CD4-positive, alpha-beta T cell (primary cell): ENCODE measurements around the gene HMGB1. TPM values are rescaled to one million over a fixed set of nuclear protein-coding genes. Genes with fewer than 3 reads are reported as not detected.

Experiments
- ATAC-seq: fragments of 200-7000 bp; cut with Tn5 transposase; one replicate; pipeline ENCODE4 v1.10.0; 2022; ENCODE audit warnings: mild to moderate bottlenecking; ENCODE audit not compliant: poor library complexity
- CTCF ChIA-PET: fragments of 350-600 bp; sonication (Branson Sonifier 250); formaldehyde crosslinking; loops from one replicate; lab custom pipeline; 2021; ENCODE audit warnings: antibody characterized with exemption, inconsistent platforms; lab: Charles Lee
- POLR2A ChIA-PET: fragments of 350-600 bp; sonication (Branson Sonifier 250); formaldehyde crosslinking; loops from one replicate; lab custom pipeline; 2021; ENCODE audit warnings: antibody characterized with exemption, inconsistent platforms; lab: Charles Lee
- DNase-seq, 14 experiments: peaks; one replicate each; pipeline ENCODE4 v3.0.0-alpha.2; 2013 to 2020; ENCODE audit warnings: mixed read lengths in 2 of 14
- H3K27ac ChIP-seq, 2 donors: one replicate each; pipeline versions ENCODE4 v1.5.1 to v1.7.0; 2013; ENCODE audit warnings: low read length in 2 of 2, low read depth in 1 of 2, mild to moderate bottlenecking in 1 of 2
- H3K27me3 ChIP-seq, 2 experiments: 1 replicate in 1 of 2; 2 replicates in 1 of 2; pipeline versions ENCODE4 v1.6.1 to v1.7.0; 2013; ENCODE audit warnings: low read length in 2 of 2, control low read depth in 1 of 2, mild to moderate bottlenecking in 1 of 2, moderate library complexity in 1 of 2; ENCODE audit not compliant: insufficient read depth in 2 of 2, control insufficient read depth in 1 of 2
- H3K36me3 ChIP-seq: one replicate; pipeline ENCODE4 v1.6.1; 2013; ENCODE audit warnings: low read length, control low read depth; ENCODE audit not compliant: insufficient read depth
- H3K4me1 ChIP-seq: one replicate; pipeline ENCODE4 v1.6.1; 2013; ENCODE audit warnings: low read length, control low read depth; ENCODE audit not compliant: insufficient read depth
- H3K4me3 ChIP-seq: one replicate; pipeline ENCODE4 v1.5.1; 2013; ENCODE audit warnings: mild to moderate bottlenecking, low read length, moderate library complexity
- H3K9me3 ChIP-seq, 2 experiments: 1 replicate in 1 of 2; 2 replicates in 1 of 2; pipeline versions ENCODE4 v1.6.1 to v1.7.0; 2013; ENCODE audit warnings: low read length in 2 of 2, mild to moderate bottlenecking in 2 of 2, control low read depth in 1 of 2, moderate library complexity in 1 of 2; ENCODE audit not compliant: control insufficient read depth in 1 of 2, insufficient read depth in 1 of 2
- H3K27ac Mint-ChIP-seq: one replicate; pipeline ENCODE4 v1.8.0; 2020; ENCODE audit warnings: mixed read lengths
- H3K27me3 Mint-ChIP-seq: one replicate; pipeline ENCODE4 v1.8.0; 2021; ENCODE audit warnings: mixed read lengths
- H3K36me3 Mint-ChIP-seq: one replicate; pipeline ENCODE4 v1.8.0; 2021; ENCODE audit warnings: low read depth, mixed read lengths
- H3K4me1 Mint-ChIP-seq: one replicate; pipeline ENCODE4 v1.8.0; 2021; ENCODE audit warnings: low read depth, mixed read lengths
- H3K4me3 Mint-ChIP-seq: one replicate; pipeline ENCODE4 v1.8.0; 2020; ENCODE audit warnings: mild to moderate bottlenecking, mixed read lengths
- H3K9me3 Mint-ChIP-seq: one replicate; pipeline ENCODE4 v1.8.0; 2020; ENCODE audit warnings: mixed read lengths
- intact Hi-C, 2 experiments: fragments of 100-400 bp; cut with DNase I in 1 of 2; cut with micrococcal nuclease in 1 of 2; formaldehyde crosslinking; loops; one replicate each; pipeline versions ENCODE4 v1.15.1 to v1.9.0; 2023 to 2025; cut with DNase I, micrococcal nuclease
- total RNA-seq, 174 experiments: library from RNA in 2 of 174; stranded (reverse) in 2 of 174; gene quantifications; one replicate each; pipeline ENCODE4 v1.2.3 and lab custom pipeline; 2021 to 2026
- TF ChIP-seq, protein P1 (sequence below): fragments of 200-600 bp; IDR thresholded peaks from one replicate; pipeline ENCODE4 v1.8.0; 2022; ENCODE audit warnings: antibody characterized with exemption, mild to moderate bottlenecking

The HMGB1 gene
- total RNA-seq, 2 experiments from 2014 or later, result 448 to 465 TPM

- no peak for ATAC-seq
- TF ChIP-seq, protein P1, sequence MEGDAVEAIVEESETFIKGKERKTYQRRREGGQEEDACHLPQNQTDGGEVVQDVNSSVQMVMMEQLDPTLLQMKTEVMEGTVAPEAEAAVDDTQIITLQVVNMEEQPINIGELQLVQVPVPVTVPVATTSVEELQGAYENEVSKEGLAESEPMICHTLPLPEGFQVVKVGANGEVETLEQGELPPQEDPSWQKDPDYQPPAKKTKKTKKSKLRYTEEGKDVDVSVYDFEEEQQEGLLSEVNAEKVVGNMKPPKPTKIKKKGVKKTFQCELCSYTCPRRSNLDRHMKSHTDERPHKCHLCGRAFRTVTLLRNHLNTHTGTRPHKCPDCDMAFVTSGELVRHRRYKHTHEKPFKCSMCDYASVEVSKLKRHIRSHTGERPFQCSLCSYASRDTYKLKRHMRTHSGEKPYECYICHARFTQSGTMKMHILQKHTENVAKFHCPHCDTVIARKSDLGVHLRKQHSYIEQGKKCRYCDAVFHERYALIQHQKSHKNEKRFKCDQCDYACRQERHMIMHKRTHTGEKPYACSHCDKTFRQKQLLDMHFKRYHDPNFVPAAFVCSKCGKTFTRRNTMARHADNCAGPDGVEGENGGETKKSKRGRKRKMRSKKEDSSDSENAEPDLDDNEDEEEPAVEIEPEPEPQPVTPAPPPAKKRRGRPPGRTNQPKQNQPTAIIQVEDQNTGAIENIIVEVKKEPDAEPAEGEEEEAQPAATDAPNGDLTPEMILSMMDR, result no peak
- H3K4me3 ChIP-seq, result no peak overlapping the region
- no peak for DNase-seq
- no peak overlapping the region for H3K27ac ChIP-seq
- no peaks in the 10 kb centered on the region for H3K27me3 Mint-ChIP-seq
- no peaks in the 10 kb centered on the region for H3K36me3 Mint-ChIP-seq
- H3K27ac Mint-ChIP-seq, result peak overlapping the region; percentile 15
- intact Hi-C loops, result loop anchor here (5.0 to 10.0 kb wide), 5 partner anchors 48 to 395 kb away; no protein-coding TSS in a partner anchor
- no peaks in the 10 kb centered on the region for H3K9me3 ChIP-seq
- H3K9me3 Mint-ChIP-seq, result no peaks in the 10 kb centered on the region
- no peaks in the 10 kb centered on the region for H3K36me3 ChIP-seq
- POLR2A ChIA-PET, result interaction anchor here (0.6 to 5.2 kb wide), 8 partner anchors 12 to 274 kb away, joined by 3 to 44 read pairs (median 5); partner anchors contain the start of genes HMGB1 and UBE2L5
- peaks cover 20% of the 10 kb centered on the region for H3K4me1 ChIP-seq
- CTCF ChIA-PET, result interaction anchor here (1.3 to 2.6 kb wide), 7 partner anchors 9 to 275 kb away, joined by 3 to 13 read pairs (median 4); no protein-coding TSS in a partner anchor
- H3K4me3 Mint-ChIP-seq, result no peak overlapping the region
- peaks cover 35% of the 10 kb centered on the region for H3K4me1 Mint-ChIP-seq
- H3K27me3 ChIP-seq, result no peaks in the 10 kb centered on the region
Measured at GRCh38 chr13:30406779-30407416, 58.8 kb downstream of the HMGB1 start.

Other genes with a start within 250 kb of the HMGB1 start
- 1 to 10 TPM; 3.3 to 3.4 TPM for gene KATNAL1, start 158.4 kb downstream of the HMGB1 start, total RNA-seq
- gene UBE2L5, start 43.4 kb downstream of the HMGB1 start, total RNA-seq, result under 1 TPM in 1 of 2 experiments, not detected in 1; 0.11 TPM
- gene USPL1, start 152.0 kb upstream of the HMGB1 start, total RNA-seq, result 10 to 100 TPM; 41.2 to 42.0 TPM